Measurements from ENCODE around the gene CHAD. TPM values are rescaled to one million over a fixed set of nuclear protein-coding genes. Genes with fewer than 3 reads are reported as not detected.

CHAD gene
- total RNA-seq, 4 donors from 2014 or later, result not detected

DNA sequence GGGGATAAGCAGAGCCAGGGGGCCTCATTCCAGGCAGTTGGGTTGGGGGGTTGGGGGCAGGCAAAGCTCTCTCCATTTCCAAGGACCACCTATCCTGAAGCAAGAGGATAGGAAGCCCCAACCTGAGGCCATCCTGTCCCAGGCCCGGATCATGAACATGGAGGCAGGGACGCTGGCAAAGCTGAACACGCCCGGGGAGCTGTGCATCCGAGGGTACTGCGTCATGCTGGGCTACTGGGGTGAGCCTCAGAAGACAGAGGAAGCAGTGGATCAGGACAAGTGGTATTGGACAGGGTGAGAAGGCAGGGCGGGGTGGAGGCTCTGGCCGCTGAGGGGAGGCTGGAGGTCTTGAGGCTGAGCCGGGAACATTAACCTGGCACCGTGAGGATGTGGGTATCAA is 3.6 kb upstream of the CHAD start:
- Histone ChIP-seq H3K9me3 (no peaks in the 10 kb centered on the region), H3K27me3 (peaks cover 41% of the 10 kb centered on the region), H3K4me3 (no peak overlapping the region), H3K4me1 (peaks cover 0 to 18% (median 12%) of the 10 kb centered on the region in 3 donors), H3K36me3 (peaks cover 0 to 17% of the 10 kb centered on the region in 2 donors), H3K27ac (no peak overlapping the region)
- TF ChIP-seq POLR2AphosphoS5 (IDR thresholded peaks at IDR 0.05) (no peak), EP300 (IDR thresholded peaks at IDR 0.05) (no peak), POLR2A (IDR thresholded peaks at IDR 0.05) (no peak)
- TF ChIP-seq, protein P1, sequence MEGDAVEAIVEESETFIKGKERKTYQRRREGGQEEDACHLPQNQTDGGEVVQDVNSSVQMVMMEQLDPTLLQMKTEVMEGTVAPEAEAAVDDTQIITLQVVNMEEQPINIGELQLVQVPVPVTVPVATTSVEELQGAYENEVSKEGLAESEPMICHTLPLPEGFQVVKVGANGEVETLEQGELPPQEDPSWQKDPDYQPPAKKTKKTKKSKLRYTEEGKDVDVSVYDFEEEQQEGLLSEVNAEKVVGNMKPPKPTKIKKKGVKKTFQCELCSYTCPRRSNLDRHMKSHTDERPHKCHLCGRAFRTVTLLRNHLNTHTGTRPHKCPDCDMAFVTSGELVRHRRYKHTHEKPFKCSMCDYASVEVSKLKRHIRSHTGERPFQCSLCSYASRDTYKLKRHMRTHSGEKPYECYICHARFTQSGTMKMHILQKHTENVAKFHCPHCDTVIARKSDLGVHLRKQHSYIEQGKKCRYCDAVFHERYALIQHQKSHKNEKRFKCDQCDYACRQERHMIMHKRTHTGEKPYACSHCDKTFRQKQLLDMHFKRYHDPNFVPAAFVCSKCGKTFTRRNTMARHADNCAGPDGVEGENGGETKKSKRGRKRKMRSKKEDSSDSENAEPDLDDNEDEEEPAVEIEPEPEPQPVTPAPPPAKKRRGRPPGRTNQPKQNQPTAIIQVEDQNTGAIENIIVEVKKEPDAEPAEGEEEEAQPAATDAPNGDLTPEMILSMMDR (IDR thresholded peaks at IDR 0.05), result no peak
- 100% methylated on average over 2 of the region's 10 CpGs; no CpG with 5 or more reads in 1 of the 2 donors for WGBS, 2 donors (ENCODE audit: low coverage in 1 of 2)
- ATAC-seq, result no peak

DNA sequence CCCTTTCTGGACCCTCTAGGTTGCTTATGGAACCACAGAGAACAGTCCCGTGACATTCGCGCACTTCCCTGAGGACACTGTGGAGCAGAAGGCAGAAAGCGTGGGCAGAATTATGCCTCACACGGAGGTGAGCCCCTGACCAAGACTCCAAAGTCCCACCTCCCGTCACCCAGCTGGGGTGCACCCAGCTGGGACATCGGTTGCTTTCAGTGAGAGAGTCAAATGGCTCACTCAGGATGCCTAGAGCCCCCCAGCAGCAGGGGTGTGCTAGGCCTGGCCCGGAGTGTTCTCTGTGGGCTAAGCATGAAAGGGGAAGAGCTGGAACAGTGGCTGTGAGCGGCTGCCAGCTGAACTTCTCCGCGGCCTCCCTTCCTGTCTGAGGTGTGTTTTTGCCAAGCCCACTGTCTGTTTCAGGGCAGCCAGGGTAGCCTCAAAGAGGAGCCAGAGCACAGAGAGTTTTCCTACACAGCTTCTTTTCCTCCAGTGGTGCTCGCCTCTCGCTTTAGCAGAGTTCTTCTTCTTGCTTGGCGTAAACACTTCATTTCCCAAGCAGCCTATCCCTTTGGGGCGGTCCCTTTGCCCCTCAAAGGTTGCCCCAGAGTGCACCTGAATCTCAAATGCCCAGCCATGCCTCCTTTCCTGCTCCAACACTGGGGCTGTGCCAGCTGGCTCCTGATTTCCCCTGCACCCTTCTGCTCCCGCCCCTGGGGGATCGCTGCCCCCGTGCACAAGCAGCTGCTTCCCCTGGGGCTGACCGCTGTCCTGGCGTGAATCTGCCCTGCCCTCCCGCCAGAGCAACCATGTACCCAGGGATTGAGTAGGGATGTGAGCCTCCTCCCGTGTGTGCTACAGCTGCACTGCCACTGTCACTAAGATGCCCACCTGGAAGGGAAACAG is 2.6 kb upstream of the CHAD start:
- no peak for ATAC-seq
- Histone ChIP-seq H3K4me1 (peaks cover 0 to 18% (median 12%) of the 10 kb centered on the region in 3 donors), H3K4me3 (no peak overlapping the region), H3K36me3 (peaks cover 0 to 17% of the 10 kb centered on the region in 2 donors), H3K9me3 (no peaks in the 10 kb centered on the region), H3K27ac (no peak overlapping the region), H3K27me3 (peaks cover 41% of the 10 kb centered on the region)
- TF ChIP-seq EP300 (IDR thresholded peaks at IDR 0.05) (no peak), POLR2AphosphoS5 (IDR thresholded peaks at IDR 0.05) (no peak), POLR2A (IDR thresholded peaks at IDR 0.05) (no peak)
- TF ChIP-seq, protein P1 (IDR thresholded peaks at IDR 0.05), result no peak
- WGBS, 2 donors (ENCODE audit: low coverage in 1 of 2), result 89% methylated on average over 6 of the region's 22 CpGs; no CpG with 5 or more reads in 1 of the 2 donors

DNA sequence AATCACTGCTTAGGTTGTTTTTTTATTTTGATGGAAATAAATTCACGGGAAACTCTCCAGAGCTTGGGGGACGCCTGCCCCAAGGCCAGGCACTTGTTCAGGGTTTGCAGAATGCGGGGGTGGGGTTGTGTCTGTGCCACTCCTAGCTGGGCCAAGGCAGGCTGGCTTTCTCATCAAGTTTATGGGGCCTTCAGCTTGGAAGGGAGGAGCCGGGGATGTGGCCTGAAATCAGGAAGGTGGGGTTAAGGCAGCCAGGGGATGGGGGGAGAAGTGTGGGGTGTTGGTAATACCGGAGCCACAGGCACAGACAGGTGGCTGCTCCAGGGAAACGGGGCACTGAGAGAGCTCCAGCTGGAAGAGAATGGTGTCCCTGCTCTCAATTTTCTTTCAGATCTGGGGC is 1.7 kb upstream of the CHAD start:
- Histone ChIP-seq H3K4me3 (no peak overlapping the region), H3K27me3 (peaks cover 39% of the 10 kb centered on the region), H3K36me3 (peaks cover 0 to 19% of the 10 kb centered on the region in 2 donors), H3K9me3 (no peaks in the 10 kb centered on the region), H3K27ac (no peak overlapping the region), H3K4me1 (peaks cover 0 to 18% (median 12%) of the 10 kb centered on the region in 3 donors)
- WGBS, 2 donors (ENCODE audit: low coverage in 1 of 2), result 100% methylated on average over 1 of the region's 6 CpGs
- ATAC-seq, result no peak
- TF ChIP-seq POLR2A (IDR thresholded peaks at IDR 0.05) (no peak), EP300 (IDR thresholded peaks at IDR 0.05) (no peak), POLR2AphosphoS5 (IDR thresholded peaks at IDR 0.05) (no peak)
- TF ChIP-seq, protein P1 (IDR thresholded peaks at IDR 0.05), result no peak

DNA sequence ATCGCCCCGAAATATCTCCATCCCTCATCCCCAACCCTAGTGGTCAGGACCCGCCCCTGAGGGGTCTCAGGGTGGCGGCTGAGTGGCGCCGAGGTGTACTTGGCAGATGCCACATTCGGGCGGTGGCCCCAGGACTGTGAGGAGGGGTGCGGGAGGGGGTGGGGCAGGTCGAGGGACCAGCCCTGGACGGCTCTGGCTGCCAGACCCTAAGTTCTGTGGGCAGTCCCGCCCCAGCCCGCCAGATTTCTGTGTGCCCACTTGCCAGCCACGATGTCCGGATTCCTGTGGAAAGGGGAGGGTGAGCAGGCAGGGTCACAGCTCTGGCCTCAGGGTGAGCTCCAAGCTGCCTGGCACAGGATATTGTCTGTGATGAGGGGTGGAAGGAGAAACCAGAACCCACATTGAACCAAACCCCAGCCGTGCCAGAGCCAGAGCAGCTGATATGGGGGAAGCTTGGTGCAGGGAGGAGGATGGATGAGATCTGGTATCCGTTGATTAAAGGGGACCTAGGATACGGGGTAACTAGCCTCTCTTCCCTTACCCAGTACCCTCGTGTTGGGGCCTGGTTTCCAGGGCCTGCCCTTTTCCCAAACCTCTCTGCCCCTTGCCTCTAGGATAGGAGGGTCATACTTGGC is 1.1 kb upstream of the CHAD start:
- Histone ChIP-seq H3K9me3 (no peaks in the 10 kb centered on the region), H3K4me1 (peaks cover 0 to 18% (median 12%) of the 10 kb centered on the region in 3 donors), H3K27me3 (peaks cover 39% of the 10 kb centered on the region), H3K27ac (no peak overlapping the region), H3K4me3 (no peak overlapping the region), H3K36me3 (peaks cover 0 to 24% of the 10 kb centered on the region in 2 donors)
- no peak for ATAC-seq
- 63 to 67% methylated on average over 1 to 9 of the region's 19 CpGs for WGBS, 2 donors (ENCODE audit: low coverage in 1 of 2)
- no peak for TF ChIP-seq POLR2A (IDR thresholded peaks at IDR 0.05)
- TF ChIP-seq, protein P1 (IDR thresholded peaks at IDR 0.05), result no peak
- TF ChIP-seq POLR2AphosphoS5 (IDR thresholded peaks at IDR 0.05), result no peak
- TF ChIP-seq EP300 (IDR thresholded peaks at IDR 0.05), result no peak

Data from gastroesophageal sphincter (tissue), 4 donors.